ENCODE results near the gene UBE4A.

UBE4A gene

GRCh38 chr11:118341815-118342489, 17.4 kb upstream of the UBE4A start:
- DNase-seq = no peak

- no peak for DNase-seq
Measured at GRCh38 chr11:118342503-118343161, 16.8 kb upstream of the UBE4A start, which contains the start of gene CD3D. CD3D (minus strand) TSS chr11:118342705; CDS start chr11:118342607, 98 bp downstream.

GRCh38 chr11:118343248-118343647, 16.2 kb upstream of the UBE4A start:
- no peak for DNase-seq

- DNase-seq = no peak
Measured at GRCh38 chr11:118343981-118344515, 15.4 kb upstream of the UBE4A start, which contains the start of gene CD3G. CD3G (plus strand) TSS chr11:118344344; CDS start chr11:118344424, 80 bp downstream.

GRCh38 chr11:118349475-118349874, 9.9 kb upstream of the UBE4A start:
- DNase-seq = no peak

- DNase-seq = no peak
Measured at GRCh38 chr11:118353084-118353710, 6.2 kb upstream of the UBE4A start.

- no peak for DNase-seq
Measured at GRCh38 chr11:118358071-118358470, 1.3 kb upstream of the UBE4A start.

- DNase-seq = no peak
Measured at GRCh38 chr11:118364956-118365615, 5.7 kb downstream of the UBE4A start.

GRCh38 chr11:118366287-118366686, 6.9 kb downstream of the UBE4A start:
- peak; percentile 39 for DNase-seq

GRCh38 chr11:118370774-118371173, 11.4 kb downstream of the UBE4A start:
- DNase-seq = no peak

- no peak for DNase-seq
Measured at GRCh38 chr11:118373263-118373662, 13.9 kb downstream of the UBE4A start.

- DNase-seq = no peak
Measured at GRCh38 chr11:118373871-118374270, 14.5 kb downstream of the UBE4A start.

GRCh38 chr11:118374729-118375128, 15.3 kb downstream of the UBE4A start:
- DNase-seq = no peak

- DNase-seq = no peak
Measured at GRCh38 chr11:118375978-118376377, 16.6 kb downstream of the UBE4A start.

- no peak for DNase-seq
Measured at GRCh38 chr11:118379497-118379896, 20.1 kb downstream of the UBE4A start.

GRCh38 chr11:118380571-118380970, 21.2 kb downstream of the UBE4A start:
- DNase-seq = no peak

- no peak for DNase-seq
Measured at GRCh38 chr11:118382954-118383353, 23.6 kb downstream of the UBE4A start.

- no peak for DNase-seq
Measured at GRCh38 chr11:118383657-118384056, 24.3 kb downstream of the UBE4A start.

GRCh38 chr11:118396097-118396501, 36.7 kb downstream of the UBE4A start:
- DNase-seq = no peak

- DNase-seq = no peak
Measured at GRCh38 chr11:118397448-118397847, 38.0 kb downstream of the UBE4A start.

- no peak for DNase-seq
Measured at GRCh38 chr11:118398791-118399559, 39.6 kb downstream of the UBE4A start.

- peak; percentile 61 for DNase-seq
Measured at GRCh38 chr11:118401151-118401879, 41.9 kb downstream of the UBE4A start, which contains the start of gene ATP5MG. ATP5MG (plus strand) TSS chr11:118401606; CDS start chr11:118401666, 60 bp downstream.
